Endothelial cell of umbilical vein (primary cell): ENCODE results near the gene MIPEP. TPM values are rescaled to one million over a fixed set of nuclear protein-coding genes. Genes with fewer than 3 reads are reported as not detected.

ENCODE experiments used
- BruUV-seq: library from RNA; stranded (reverse); fragments of 400-500 nt; replicated peaks from 2 replicates; lab custom pipeline; 2021; lab: Mats Ljungman, UMichigan
- CTCF ChIA-PET: fragments of 300-600, 350-600 bp; sonication (Branson Sonifier 250); formaldehyde crosslinking; loops from one replicate; lab custom pipeline; 2021; ENCODE audit warnings: antibody characterized with exemption, inconsistent platforms; lab: Charles Lee
- POLR2A ChIA-PET: fragments of 300-600, 350-600 bp; sonication (Branson Sonifier 250); formaldehyde crosslinking; loops from one replicate; lab custom pipeline; 2021; ENCODE audit warnings: antibody characterized with exemption, inconsistent platforms; lab: Charles Lee
- DNase-seq: peaks from one replicate; pipeline ENCODE4 v3.0.0-alpha.2; 2011; ENCODE audit warnings: low read depth, low spot score
- FAIRE-seq: peaks from 2 replicates; lab custom pipeline; 2011; peaks lifted over from hg19 to GRCh38; lab: Jason Lieb, UNC
- H2AFZ ChIP-seq: 2 replicates; pipeline ENCODE4 v1.6.0; 2012; ENCODE audit warnings: low read depth, low read length, control low read depth, inconsistent platforms
- H3K27ac ChIP-seq: 2 replicates; pipeline ENCODE4 v1.5.1; 2011; ENCODE audit warnings: low read depth, mild to moderate bottlenecking, control low read depth, low read length, moderate library complexity; ENCODE audit not compliant: insufficient read depth
- H3K27me3 ChIP-seq, 2 experiments: 2 replicates each; pipeline versions ENCODE4 v1.6.0 to v1.6.1; 2011; ENCODE audit warnings: low read length in 2 of 2, mixed read lengths in 1 of 2; ENCODE audit not compliant: control insufficient read depth in 2 of 2, insufficient read depth in 2 of 2
- H3K36me3 ChIP-seq, 2 experiments: 2 replicates in 1 of 2; 3 replicates in 1 of 2; pipeline ENCODE4 v1.5.1; 2011; ENCODE audit warnings: low read length in 2 of 2, mild to moderate bottlenecking in 1 of 2, moderate library complexity in 1 of 2; ENCODE audit not compliant: control insufficient read depth in 2 of 2, insufficient read depth in 2 of 2; ENCODE audit errors: extremely low read depth in 1 of 2
- H3K4me1 ChIP-seq: 3 replicates; pipeline ENCODE4 v1.5.1; 2011; ENCODE audit warnings: mild to moderate bottlenecking, low read length; ENCODE audit not compliant: control insufficient read depth, insufficient read depth; ENCODE audit errors: extremely low read depth
- H3K4me2 ChIP-seq: 2 replicates; pipeline ENCODE4 v1.6.1; 2011; ENCODE audit warnings: low read length, control low read depth, mixed read lengths; ENCODE audit not compliant: insufficient read depth
- H3K4me3 ChIP-seq, 3 experiments: fragments of 200-600 bp in 1 of 3; sonication (generic), shearing (Covaris generic) in 1 of 3; replicated peaks in 1 of 3; 2 replicates each; pipeline ENCODE4 v1.5.1; 2011 to 2016; ENCODE audit warnings: control low read depth in 3 of 3, low read length in 3 of 3, mild to moderate bottlenecking in 2 of 3, inconsistent platforms in 1 of 3, low read depth in 1 of 3, moderate library complexity in 1 of 3; ENCODE audit not compliant: insufficient read depth in 1 of 3
- H3K79me2 ChIP-seq: 2 replicates; pipeline ENCODE4 v1.6.0; 2012; ENCODE audit warnings: low read length, inconsistent platforms; ENCODE audit not compliant: control insufficient read depth, insufficient read depth
- H3K9ac ChIP-seq: replicated peaks from 2 replicates; pipeline ENCODE3; 2011; ENCODE audit warnings: low read length, control low read depth; ENCODE audit not compliant: insufficient read depth; ENCODE audit errors: extremely low read depth
- H3K9me1 ChIP-seq: replicated peaks from 3 replicates; pipeline ENCODE4 v1.6.0; 2011; ENCODE audit warnings: mild to moderate bottlenecking, low read length; ENCODE audit not compliant: control insufficient read depth, insufficient read depth; ENCODE audit errors: extremely low read depth
- H3K9me3 ChIP-seq: replicated peaks from 2 replicates; pipeline ENCODE4 v1.5.1; 2012; ENCODE audit warnings: low read length, inconsistent platforms; ENCODE audit not compliant: control insufficient read depth, insufficient read depth
- H4K20me1 ChIP-seq: replicated peaks from 2 replicates; pipeline ENCODE3; 2011; ENCODE audit warnings: mild to moderate bottlenecking, low read length; ENCODE audit not compliant: control insufficient read depth, insufficient read depth; ENCODE audit errors: extremely low read depth
- CTCF ChIP-seq, 2 donors: IDR thresholded peaks; 1 replicate in 1 of 2; 2 replicates in 1 of 2; pipeline ENCODE4 v1.5.1; 2011; ENCODE audit warnings: low read length in 2 of 2, mild to moderate bottlenecking in 2 of 2, moderate library complexity in 2 of 2, control low read depth in 1 of 2, inconsistent platforms in 1 of 2, low read depth in 1 of 2; ENCODE audit not compliant: insufficient read depth in 1 of 2; ENCODE audit errors: extremely low read depth in 1 of 2
- EZH2 ChIP-seq: IDR thresholded peaks from 2 replicates; pipeline ENCODE4 v1.6.1; 2012; ENCODE audit warnings: borderline replicate concordance, low read depth, mild to moderate bottlenecking, moderate library complexity, low read length, inconsistent platforms; ENCODE audit not compliant: severe bottlenecking
- FOS ChIP-seq: IDR thresholded peaks from 2 replicates; pipeline ENCODE4 v1.6.1; 2011; ENCODE audit warnings: mild to moderate bottlenecking, low read length, moderate library complexity, borderline replicate concordance; ENCODE audit not compliant: insufficient read depth
- GATA2 ChIP-seq: IDR thresholded peaks from 2 replicates; pipeline ENCODE4 v1.7.0; 2011; ENCODE audit warnings: low read depth, mild to moderate bottlenecking, moderate library complexity, mixed read lengths, low read length; ENCODE audit not compliant: insufficient read length, insufficient read depth
- JUN ChIP-seq: IDR thresholded peaks from 2 replicates; pipeline ENCODE4 v1.6.1; 2011; ENCODE audit warnings: borderline replicate concordance, low read depth; ENCODE audit not compliant: insufficient read length, insufficient read depth
- MAX ChIP-seq: IDR thresholded peaks from 2 replicates; pipeline ENCODE4 v1.6.1; 2011; ENCODE audit not compliant: insufficient read depth, insufficient read length
- MYC ChIP-seq: IDR thresholded peaks from one replicate; pipeline ENCODE4 v1.6.1; 2011; ENCODE audit warnings: mild to moderate bottlenecking, low read depth, low read length
- POLR2A ChIP-seq: IDR thresholded peaks from 2 replicates; pipeline ENCODE4 v1.6.1; 2012; ENCODE audit warnings: low read depth, mild to moderate bottlenecking, control low read depth, low read length
- POLR2AphosphoS5 ChIP-seq: IDR thresholded peaks from 2 replicates; pipeline ENCODE4 v1.6.1; 2012; ENCODE audit warnings: low read depth, mild to moderate bottlenecking, control low read depth, low read length, moderate library complexity; ENCODE audit not compliant: insufficient read depth
- dilution Hi-C: fragments of 300-500 bp; cut with MboI; formaldehyde crosslinking; loops from one replicate; pipeline ENCODE4 v1.15.0; 2019; ENCODE audit warnings: low sequenced_read_pairs; ENCODE audit not compliant: extremely low pct_ligation_motif_present
- intact Hi-C: fragments of 100-400 bp; cut with micrococcal nuclease; formaldehyde crosslinking; loops from one replicate; pipeline ENCODE4 v1.10.0; 2022
- polyA plus RNA-seq, 4 experiments: library from polyadenylated mRNA; depleted of rRNA in 3 of 4; stranded (reverse) in 3 of 4; unstranded in 1 of 4; fragments of >200 nt; gene quantifications; 2 replicates each; pipeline versions ENCODE4 v1.2.1 to v1.2.3, GENCODE V29; 2011 to 2012; ENCODE audit warnings: missing spikeins in 1 of 4
- total RNA-seq: library from RNA; stranded (reverse); gene quantifications from 2 replicates; pipeline ENCODE4 v1.2.3, GENCODE V29; 2021

The MIPEP gene
- total and polyA plus RNA-seq, 2 donors (not counting 3 experiments of a cell fraction or from before 2014, with no cell fraction given) = 12.4 to 19.2 TPM

GRCh38 chr13:23859904-23860303 is 29.3 kb downstream of the MIPEP start:
- Histone ChIP-seq H3K79me2 (no peaks in the 10 kb centered on the region), H4K20me1 (no peaks in the 10 kb centered on the region), H3K4me2 (no peak overlapping the region), H3K36me3 (no peaks in the 10 kb centered on the region), H3K27ac (no peak overlapping the region), H2AFZ (no peak overlapping the region), H3K27me3 (no peaks in the 10 kb centered on the region), H3K9me1 (no peaks in the 10 kb centered on the region), H3K9me3 (no peaks in the 10 kb centered on the region), H3K9ac (no peak overlapping the region), H3K4me1 (peaks cover 16% of the 10 kb centered on the region), H3K4me3 (no peak overlapping the region)
- BruUV-seq = no TSS peak
- intact Hi-C loops = no loop called here
- POLR2A ChIA-PET = no interaction called here
- CTCF ChIA-PET = interaction anchor here (2.5 kb wide), 1 partner anchor 10 kb away, joined by 10 read pairs; no protein-coding TSS in a partner anchor
- no peak for DNase-seq
- FAIRE-seq = no peak
- dilution Hi-C loops = no loop called here
- TF ChIP-seq POLR2AphosphoS5 (no peak), FOS (no peak), JUN (no peak), MAX (no peak), GATA2 (no peak), MYC (no peak), POLR2A (no peak), EZH2 (no peak), CTCF (IDR thresholded peaks at IDR 0.05; ENCODE audit: extremely low read depth in 1 of 2, insufficient read depth in 1 of 2, low read depth in 1 of 2, low read length in 2 of 2) (no peak)
